CD4-positive, alpha-beta T cell (primary cell): Measurements from ENCODE around the gene ADAD1. TPM values are rescaled to one million over a fixed set of nuclear protein-coding genes. Genes with fewer than 3 reads are reported as not detected.

Source experiments
- ATAC-seq: fragments of 200-7000 bp; cut with Tn5 transposase; one replicate; pipeline ENCODE4 v1.10.0; 2022; ENCODE audit warnings: mild to moderate bottlenecking; ENCODE audit not compliant: poor library complexity
- CTCF ChIA-PET: fragments of 350-600 bp; sonication (Branson Sonifier 250); formaldehyde crosslinking; loops from one replicate; lab custom pipeline; 2021; ENCODE audit warnings: antibody characterized with exemption, inconsistent platforms; lab: Charles Lee
- POLR2A ChIA-PET: fragments of 350-600 bp; sonication (Branson Sonifier 250); formaldehyde crosslinking; loops from one replicate; lab custom pipeline; 2021; ENCODE audit warnings: antibody characterized with exemption, inconsistent platforms; lab: Charles Lee
- DNase-seq, 14 experiments: peaks; one replicate each; pipeline ENCODE4 v3.0.0-alpha.2; 2013 to 2020; ENCODE audit warnings: mixed read lengths in 2 of 14
- H3K27ac ChIP-seq, 2 donors: one replicate each; pipeline versions ENCODE4 v1.5.1 to v1.7.0; 2013; ENCODE audit warnings: low read length in 2 of 2, low read depth in 1 of 2, mild to moderate bottlenecking in 1 of 2
- H3K27me3 ChIP-seq, 2 experiments: 1 replicate in 1 of 2; 2 replicates in 1 of 2; pipeline versions ENCODE4 v1.6.1 to v1.7.0; 2013; ENCODE audit warnings: low read length in 2 of 2, control low read depth in 1 of 2, mild to moderate bottlenecking in 1 of 2, moderate library complexity in 1 of 2; ENCODE audit not compliant: insufficient read depth in 2 of 2, control insufficient read depth in 1 of 2
- H3K36me3 ChIP-seq: one replicate; pipeline ENCODE4 v1.6.1; 2013; ENCODE audit warnings: low read length, control low read depth; ENCODE audit not compliant: insufficient read depth
- H3K4me1 ChIP-seq: one replicate; pipeline ENCODE4 v1.6.1; 2013; ENCODE audit warnings: low read length, control low read depth; ENCODE audit not compliant: insufficient read depth
- H3K4me3 ChIP-seq: one replicate; pipeline ENCODE4 v1.5.1; 2013; ENCODE audit warnings: mild to moderate bottlenecking, low read length, moderate library complexity
- H3K9me3 ChIP-seq, 2 experiments: 1 replicate in 1 of 2; 2 replicates in 1 of 2; pipeline versions ENCODE4 v1.6.1 to v1.7.0; 2013; ENCODE audit warnings: low read length in 2 of 2, mild to moderate bottlenecking in 2 of 2, control low read depth in 1 of 2, moderate library complexity in 1 of 2; ENCODE audit not compliant: control insufficient read depth in 1 of 2, insufficient read depth in 1 of 2
- H3K27ac Mint-ChIP-seq: one replicate; pipeline ENCODE4 v1.8.0; 2020; ENCODE audit warnings: mixed read lengths
- H3K27me3 Mint-ChIP-seq: one replicate; pipeline ENCODE4 v1.8.0; 2021; ENCODE audit warnings: mixed read lengths
- H3K36me3 Mint-ChIP-seq: one replicate; pipeline ENCODE4 v1.8.0; 2021; ENCODE audit warnings: low read depth, mixed read lengths
- H3K4me1 Mint-ChIP-seq: one replicate; pipeline ENCODE4 v1.8.0; 2021; ENCODE audit warnings: low read depth, mixed read lengths
- H3K4me3 Mint-ChIP-seq: one replicate; pipeline ENCODE4 v1.8.0; 2020; ENCODE audit warnings: mild to moderate bottlenecking, mixed read lengths
- H3K9me3 Mint-ChIP-seq: one replicate; pipeline ENCODE4 v1.8.0; 2020; ENCODE audit warnings: mixed read lengths
- intact Hi-C, 2 experiments: fragments of 100-400 bp; cut with DNase I in 1 of 2; cut with micrococcal nuclease in 1 of 2; formaldehyde crosslinking; loops; one replicate each; pipeline versions ENCODE4 v1.15.1 to v1.9.0; 2023 to 2025; cut with DNase I, micrococcal nuclease
- total RNA-seq, 174 experiments: library from RNA in 2 of 174; stranded (reverse) in 2 of 174; gene quantifications; one replicate each; pipeline ENCODE4 v1.2.3 and lab custom pipeline; 2021 to 2026
- TF ChIP-seq, protein P1 (sequence below): fragments of 200-600 bp; IDR thresholded peaks from one replicate; pipeline ENCODE4 v1.8.0; 2022; ENCODE audit warnings: antibody characterized with exemption, mild to moderate bottlenecking

Gene ADAD1
- total RNA-seq, 2 experiments from 2014 or later, result not detected

DNA sequence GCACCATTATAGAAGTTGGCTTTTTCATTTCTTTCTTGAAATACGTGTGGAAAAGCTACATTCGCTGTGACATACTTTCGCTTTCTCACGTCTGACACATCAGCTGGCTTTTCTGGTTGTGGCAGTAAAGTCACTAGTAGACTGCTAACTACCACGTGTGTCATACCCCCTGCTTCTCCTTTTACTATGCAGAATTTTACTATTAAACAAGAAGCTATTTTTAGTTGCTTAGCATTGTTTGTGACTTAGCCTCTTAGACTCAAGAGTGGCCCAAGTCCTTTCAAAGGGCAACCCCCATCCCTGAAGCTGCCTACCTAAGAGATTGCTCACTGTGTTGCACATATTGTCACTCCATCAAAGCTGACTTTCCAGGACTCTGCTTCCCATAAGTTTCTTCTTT lies 79.8 kb downstream of the ADAD1 start:
- ATAC-seq (peak; percentile 73), DNase-seq (peak in 10 of 14 experiments; percentile 3 to 78 (median 14))
- intact Hi-C loops, result loop anchor here (2.0 to 10.0 kb wide), 3 partner anchors 120 to 514 kb away; no protein-coding TSS in a partner anchor
- H3K9me3 ChIP-seq, result no peaks in the 10 kb centered on the region
- Mint-ChIP-seq H3K4me1 (peaks cover 52% of the 10 kb centered on the region), H3K27ac (peak overlapping the region; percentile 69), H3K27me3 (no peaks in the 10 kb centered on the region), H3K9me3 (no peaks in the 10 kb centered on the region), H3K36me3 (peaks cover 5% of the 10 kb centered on the region), H3K4me3 (peak overlapping the region; percentile 90)
- ChIA-PET POLR2A (interaction anchor here (0.8 to 2.3 kb wide), 3 partner anchors 9 to 273 kb away, joined by 3 to 15 read pairs (median 3); no protein-coding TSS in a partner anchor), CTCF (interaction anchor here (0.6 to 1.3 kb wide), 2 partner anchors 63 to 120 kb away, joined by 3 to 5 read pairs; no protein-coding TSS in a partner anchor)
- no peaks in the 10 kb centered on the region for H3K36me3 ChIP-seq
- no peaks in the 10 kb centered on the region for H3K27me3 ChIP-seq
- H3K4me3 ChIP-seq, result peak overlapping the region; percentile 41
- TF ChIP-seq, protein P1, sequence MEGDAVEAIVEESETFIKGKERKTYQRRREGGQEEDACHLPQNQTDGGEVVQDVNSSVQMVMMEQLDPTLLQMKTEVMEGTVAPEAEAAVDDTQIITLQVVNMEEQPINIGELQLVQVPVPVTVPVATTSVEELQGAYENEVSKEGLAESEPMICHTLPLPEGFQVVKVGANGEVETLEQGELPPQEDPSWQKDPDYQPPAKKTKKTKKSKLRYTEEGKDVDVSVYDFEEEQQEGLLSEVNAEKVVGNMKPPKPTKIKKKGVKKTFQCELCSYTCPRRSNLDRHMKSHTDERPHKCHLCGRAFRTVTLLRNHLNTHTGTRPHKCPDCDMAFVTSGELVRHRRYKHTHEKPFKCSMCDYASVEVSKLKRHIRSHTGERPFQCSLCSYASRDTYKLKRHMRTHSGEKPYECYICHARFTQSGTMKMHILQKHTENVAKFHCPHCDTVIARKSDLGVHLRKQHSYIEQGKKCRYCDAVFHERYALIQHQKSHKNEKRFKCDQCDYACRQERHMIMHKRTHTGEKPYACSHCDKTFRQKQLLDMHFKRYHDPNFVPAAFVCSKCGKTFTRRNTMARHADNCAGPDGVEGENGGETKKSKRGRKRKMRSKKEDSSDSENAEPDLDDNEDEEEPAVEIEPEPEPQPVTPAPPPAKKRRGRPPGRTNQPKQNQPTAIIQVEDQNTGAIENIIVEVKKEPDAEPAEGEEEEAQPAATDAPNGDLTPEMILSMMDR, result no peak
- H3K4me1 ChIP-seq, result peaks cover 2% of the 10 kb centered on the region
- peak overlapping the region in 1 of 2 donors; percentile 6 for H3K27ac ChIP-seq

DNA sequence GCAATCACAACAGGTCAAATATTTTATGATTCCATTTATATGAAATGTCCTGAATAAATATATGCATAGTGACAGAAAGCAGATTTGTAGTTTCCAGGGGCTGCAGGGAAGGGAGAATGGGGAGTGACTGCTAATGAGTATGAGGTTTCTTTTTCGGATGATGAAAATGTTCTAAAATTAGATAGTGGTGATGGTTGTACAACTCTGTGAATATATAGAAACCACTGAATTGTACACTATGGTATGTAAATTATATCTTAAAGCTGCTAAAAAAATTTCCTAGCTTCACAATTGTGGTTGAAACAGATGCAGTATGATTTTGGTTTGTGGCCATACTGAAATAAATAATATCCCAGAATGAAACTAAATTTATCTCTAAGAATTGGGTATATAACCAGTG lies 90.6 kb downstream of the ADAD1 start:
- DNase-seq (no peak), ATAC-seq (no peak)
- Mint-ChIP-seq H3K4me1 (no peaks in the 10 kb centered on the region), H3K27me3 (no peaks in the 10 kb centered on the region), H3K4me3 (no peak overlapping the region), H3K36me3 (no peaks in the 10 kb centered on the region), H3K9me3 (peaks cover 7% of the 10 kb centered on the region), H3K27ac (no peak overlapping the region)
- Histone ChIP-seq H3K27ac (no peak overlapping the region), H3K4me1 (no peaks in the 10 kb centered on the region), H3K9me3 (peaks cover 0 to 7% of the 10 kb centered on the region in 2 experiments), H3K4me3 (no peak overlapping the region), H3K36me3 (no peaks in the 10 kb centered on the region), H3K27me3 (no peaks in the 10 kb centered on the region)
- intact Hi-C loops, result no loop called here
- ChIA-PET POLR2A (no interaction called here), CTCF (no interaction called here)
- TF ChIP-seq, protein P1, result no peak

DNA sequence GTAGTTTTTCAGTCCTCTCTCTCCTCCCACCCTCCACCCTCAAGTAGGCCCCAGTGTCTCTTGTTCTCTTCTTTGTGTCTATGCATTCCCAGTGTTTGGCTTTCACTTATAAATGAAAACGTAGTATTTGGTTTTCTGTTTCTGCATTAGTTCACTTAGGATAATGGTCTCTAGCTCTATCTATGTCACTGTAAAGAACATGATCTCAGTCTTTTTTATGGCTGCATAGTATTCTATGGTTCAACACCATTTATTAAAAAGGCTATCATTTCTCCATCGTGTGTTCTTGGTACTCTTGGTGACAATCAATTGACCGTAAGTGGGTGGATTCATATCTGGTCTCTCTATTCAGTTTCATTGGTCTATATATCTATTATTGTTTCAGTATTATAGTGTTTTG lies 96.4 kb downstream of the ADAD1 start:
- DNase-seq (no peak), ATAC-seq (no peak)
- intact Hi-C loops, result no loop called here
- H3K36me3 Mint-ChIP-seq, result no peaks in the 10 kb centered on the region
- Histone ChIP-seq H3K27me3 (no peaks in the 10 kb centered on the region), H3K4me1 (no peaks in the 10 kb centered on the region), H3K27ac (no peak overlapping the region), H3K36me3 (no peaks in the 10 kb centered on the region), H3K4me3 (no peak overlapping the region), H3K9me3 (no peaks in the 10 kb centered on the region)
- H3K27me3 Mint-ChIP-seq, result no peaks in the 10 kb centered on the region
- H3K9me3 Mint-ChIP-seq, result peaks cover 6% of the 10 kb centered on the region
- H3K27ac Mint-ChIP-seq, result no peak overlapping the region
- ChIA-PET CTCF (no interaction called here), POLR2A (no interaction called here)
- TF ChIP-seq, protein P1, result no peak
- no peaks in the 10 kb centered on the region for H3K4me1 Mint-ChIP-seq
- H3K4me3 Mint-ChIP-seq, result no peak overlapping the region
